ENCODE results near the gene PARP14. TPM values are rescaled to one million over a fixed set of nuclear protein-coding genes. Genes with fewer than 3 reads are reported as not detected.

The PARP14 gene, protein sequence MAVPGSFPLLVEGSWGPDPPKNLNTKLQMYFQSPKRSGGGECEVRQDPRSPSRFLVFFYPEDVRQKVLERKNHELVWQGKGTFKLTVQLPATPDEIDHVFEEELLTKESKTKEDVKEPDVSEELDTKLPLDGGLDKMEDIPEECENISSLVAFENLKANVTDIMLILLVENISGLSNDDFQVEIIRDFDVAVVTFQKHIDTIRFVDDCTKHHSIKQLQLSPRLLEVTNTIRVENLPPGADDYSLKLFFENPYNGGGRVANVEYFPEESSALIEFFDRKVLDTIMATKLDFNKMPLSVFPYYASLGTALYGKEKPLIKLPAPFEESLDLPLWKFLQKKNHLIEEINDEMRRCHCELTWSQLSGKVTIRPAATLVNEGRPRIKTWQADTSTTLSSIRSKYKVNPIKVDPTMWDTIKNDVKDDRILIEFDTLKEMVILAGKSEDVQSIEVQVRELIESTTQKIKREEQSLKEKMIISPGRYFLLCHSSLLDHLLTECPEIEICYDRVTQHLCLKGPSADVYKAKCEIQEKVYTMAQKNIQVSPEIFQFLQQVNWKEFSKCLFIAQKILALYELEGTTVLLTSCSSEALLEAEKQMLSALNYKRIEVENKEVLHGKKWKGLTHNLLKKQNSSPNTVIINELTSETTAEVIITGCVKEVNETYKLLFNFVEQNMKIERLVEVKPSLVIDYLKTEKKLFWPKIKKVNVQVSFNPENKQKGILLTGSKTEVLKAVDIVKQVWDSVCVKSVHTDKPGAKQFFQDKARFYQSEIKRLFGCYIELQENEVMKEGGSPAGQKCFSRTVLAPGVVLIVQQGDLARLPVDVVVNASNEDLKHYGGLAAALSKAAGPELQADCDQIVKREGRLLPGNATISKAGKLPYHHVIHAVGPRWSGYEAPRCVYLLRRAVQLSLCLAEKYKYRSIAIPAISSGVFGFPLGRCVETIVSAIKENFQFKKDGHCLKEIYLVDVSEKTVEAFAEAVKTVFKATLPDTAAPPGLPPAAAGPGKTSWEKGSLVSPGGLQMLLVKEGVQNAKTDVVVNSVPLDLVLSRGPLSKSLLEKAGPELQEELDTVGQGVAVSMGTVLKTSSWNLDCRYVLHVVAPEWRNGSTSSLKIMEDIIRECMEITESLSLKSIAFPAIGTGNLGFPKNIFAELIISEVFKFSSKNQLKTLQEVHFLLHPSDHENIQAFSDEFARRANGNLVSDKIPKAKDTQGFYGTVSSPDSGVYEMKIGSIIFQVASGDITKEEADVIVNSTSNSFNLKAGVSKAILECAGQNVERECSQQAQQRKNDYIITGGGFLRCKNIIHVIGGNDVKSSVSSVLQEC (N-terminal part only)
- total RNA-seq (2022; extraction: Qiagen RNA extraction), result 7.6 to 9.2 TPM (median 8.3 TPM) in 5 replicates

DNA sequence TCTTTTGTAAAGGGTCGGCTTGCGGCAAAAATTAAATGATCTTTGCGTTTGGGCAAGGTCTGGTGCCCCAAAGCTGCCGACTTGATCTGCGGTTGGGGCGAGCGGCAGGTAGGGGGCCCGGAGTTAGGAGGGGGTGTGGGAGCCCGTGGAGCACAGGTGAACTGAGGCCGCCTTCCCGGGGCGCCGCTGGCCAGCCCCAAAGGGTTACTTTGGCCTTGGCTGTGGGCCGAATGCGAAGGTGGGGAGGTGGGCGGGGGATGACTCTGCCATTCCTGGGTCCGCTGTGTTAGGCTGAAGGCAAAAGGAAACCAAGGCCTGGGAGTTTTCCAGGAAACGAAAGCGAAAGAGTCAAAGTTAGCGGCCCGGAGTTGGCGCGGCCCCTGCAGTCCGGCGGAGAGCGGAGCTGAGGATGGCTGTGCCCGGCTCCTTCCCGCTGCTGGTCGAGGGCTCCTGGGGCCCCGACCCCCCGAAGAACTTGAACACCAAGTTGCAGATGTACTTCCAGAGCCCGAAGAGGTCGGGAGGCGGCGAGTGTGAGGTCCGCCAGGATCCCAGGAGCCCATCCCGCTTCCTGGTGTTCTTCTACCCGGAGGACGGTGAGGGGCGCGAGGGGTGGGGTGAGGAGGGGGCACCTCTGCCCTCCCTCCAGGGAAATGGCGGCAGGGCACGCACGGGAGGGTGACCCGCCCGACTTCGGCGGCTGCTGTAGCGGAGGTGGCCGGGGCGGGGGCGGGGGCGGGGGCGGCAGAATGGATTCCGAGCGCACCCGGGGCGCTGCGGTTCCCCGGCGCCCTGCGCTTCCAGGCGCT, at the start of gene PARP14:
Gene PARP14, plus strand, starts transcription at position 365 of the 809 bp plus-strand sequence. Its CDS starts 45 bp downstream, at position 410.

Other genes starting within 250 kb of the PARP14 start
- 54.3 to 67.7 TPM (median 63.5 TPM) in 5 replicates for gene KPNA1, start 165.9 kb upstream of the PARP14 start, total RNA-seq (2022; extraction: Qiagen RNA extraction)
- 5.1 to 6.1 TPM (median 5.5 TPM) in 5 replicates for gene PARP9, start 116.5 kb upstream of the PARP14 start, total RNA-seq (2022; extraction: Qiagen RNA extraction)
- 7.2 to 9.0 TPM (median 8.1 TPM) in 5 replicates for gene DTX3L, start 116.5 kb upstream of the PARP14 start, total RNA-seq (2022; extraction: Qiagen RNA extraction)
- gene PARP15, start 103.2 kb upstream of the PARP14 start, total RNA-seq (2022; extraction: Qiagen RNA extraction), result not detected in 5 replicates
- 5.0 to 6.0 TPM (median 5.7 TPM) in 5 replicates for gene HSPBAP1, start 113.0 kb downstream of the PARP14 start, total RNA-seq (2022; extraction: Qiagen RNA extraction)
- 12.6 to 15.4 TPM (median 13.5 TPM) in 5 replicates for gene SLC49A4, start 114.2 kb downstream of the PARP14 start, total RNA-seq (2022; extraction: Qiagen RNA extraction)